T-helper 1 cell treated with Interleukin-12 subunit alpha and Interleukin-12 subunit beta and Interleukin-4 antibody, amounts not matched to agents 30 ng/mL and 1 ng/mL, for 36 hours (primary cell): ENCODE data around the gene EIF4E1B. TPM values are rescaled to one million over a fixed set of nuclear protein-coding genes. Genes with fewer than 3 reads are reported as not detected.
"Not testable (repeated sequence)": the region's sequence is repeated elsewhere in the genome, so short reads cannot be mapped to it uniquely, and the experiment has no call there.

ENCODE experiments used
- intact Hi-C: fragments of 100-400 bp; cut with micrococcal nuclease; formaldehyde crosslinking; loops from one replicate; pipeline ENCODE4 v1.15.1; 2024
- total RNA-seq: library from RNA; stranded (reverse); gene quantifications from 2 replicates; pipeline ENCODE4 v1.2.3, GENCODE V29; 2022

The EIF4E1B gene, protein sequence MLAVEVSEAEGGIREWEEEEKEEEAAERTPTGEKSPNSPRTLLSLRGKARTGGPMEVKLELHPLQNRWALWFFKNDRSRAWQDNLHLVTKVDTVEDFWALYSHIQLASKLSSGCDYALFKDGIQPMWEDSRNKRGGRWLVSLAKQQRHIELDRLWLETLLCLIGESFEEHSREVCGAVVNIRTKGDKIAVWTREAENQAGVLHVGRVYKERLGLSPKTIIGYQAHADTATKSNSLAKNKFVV
- total RNA-seq, result not detected in 2 replicates

DNA sequence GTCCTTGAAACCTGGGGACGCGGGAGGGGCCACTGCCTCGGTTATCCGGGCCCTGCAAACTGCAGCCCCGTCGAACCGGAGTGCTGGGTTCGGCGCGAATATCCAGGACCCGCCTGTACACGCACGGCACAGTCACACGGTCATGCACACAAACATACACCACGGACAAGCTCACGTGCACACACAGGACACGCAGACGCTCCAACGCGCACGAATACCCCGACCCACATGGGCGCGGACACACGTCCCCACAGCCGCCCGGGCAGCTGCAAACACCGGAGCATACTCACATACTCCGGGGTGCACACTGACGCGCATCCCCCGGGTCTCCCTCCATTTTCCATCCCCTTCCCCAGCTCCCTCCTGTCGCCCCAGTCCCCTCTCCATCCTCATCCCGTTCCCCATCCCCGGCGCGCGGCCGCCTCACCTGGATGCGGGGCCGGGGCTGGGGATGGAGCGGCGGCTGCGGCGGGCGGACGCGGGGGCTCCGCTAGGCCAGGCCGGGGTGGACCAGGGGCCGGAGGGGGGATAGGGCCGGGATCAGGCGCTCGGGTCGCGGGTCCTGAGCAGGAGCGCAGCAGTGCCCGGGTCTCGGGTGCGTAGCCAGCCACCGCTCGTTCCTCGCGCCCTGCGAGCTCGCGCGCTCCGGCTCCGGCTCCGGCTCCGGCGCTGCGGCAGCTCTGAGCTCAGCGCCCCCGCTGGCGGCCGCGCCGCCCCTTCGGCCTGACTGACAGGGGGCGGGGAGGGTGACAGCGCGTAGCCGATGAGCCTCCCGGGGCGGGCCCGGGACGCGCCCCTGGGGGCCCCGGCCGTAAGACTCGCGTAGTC lies at the start of gene EIF4E1B, which contains the start of gene SNCB:
TSS of gene EIF4E1B (plus strand) at position 823 of the 828 bp plus-strand sequence. CDS start 12,113 bp downstream, outside the sequence.
TSS of gene SNCB (minus strand) at position 682 of the 828 bp plus-strand sequence. CDS start 880 bp downstream, outside the sequence.
- intact Hi-C loops, result loop anchor here (1.0 to 2.0 kb wide), 2 partner anchors 11 to 17 kb away; partner anchors contain the start of gene TSPAN17

DNA sequence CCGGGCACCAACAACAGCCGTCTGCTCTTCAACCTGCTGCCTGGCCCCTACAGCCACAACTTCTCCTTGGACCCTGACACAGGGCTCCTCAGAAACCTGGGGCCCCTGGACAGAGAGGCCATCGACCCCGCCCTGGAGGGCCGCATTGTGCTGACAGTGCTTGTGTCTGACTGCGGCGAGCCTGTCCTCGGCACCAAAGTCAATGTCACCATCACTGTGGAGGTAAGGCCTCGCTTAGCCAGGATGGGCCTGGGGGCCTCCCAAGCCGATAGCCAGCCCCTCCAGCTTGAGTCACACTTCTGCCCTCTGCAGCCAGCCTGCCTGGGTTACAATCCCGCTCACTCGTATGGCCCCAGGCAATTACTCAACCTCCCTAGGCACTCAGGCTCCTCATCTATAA lies 49.1 kb upstream of the EIF4E1B start:
- intact Hi-C loops, result no loop called here

DNA sequence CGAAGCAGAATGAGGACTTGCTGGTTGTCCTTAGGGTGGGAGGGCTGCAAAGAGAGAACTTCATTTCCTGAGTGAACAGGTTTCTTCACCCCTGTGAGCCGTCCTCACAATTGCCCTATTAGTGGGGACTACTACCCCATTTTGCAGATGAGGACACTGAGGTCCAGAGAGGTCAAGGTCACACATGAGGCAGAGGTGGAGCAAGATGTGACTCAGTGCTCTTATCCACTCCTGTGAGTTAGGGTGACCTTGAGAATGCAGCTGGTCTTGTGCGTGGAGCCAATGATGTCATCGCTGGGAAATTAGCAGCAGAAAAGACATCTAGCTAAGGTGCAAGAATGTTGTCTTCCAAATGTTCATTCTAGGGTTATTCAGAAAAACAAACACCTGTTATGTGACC lies 47.4 kb upstream of the EIF4E1B start:
- intact Hi-C loops, result no loop called here

DNA sequence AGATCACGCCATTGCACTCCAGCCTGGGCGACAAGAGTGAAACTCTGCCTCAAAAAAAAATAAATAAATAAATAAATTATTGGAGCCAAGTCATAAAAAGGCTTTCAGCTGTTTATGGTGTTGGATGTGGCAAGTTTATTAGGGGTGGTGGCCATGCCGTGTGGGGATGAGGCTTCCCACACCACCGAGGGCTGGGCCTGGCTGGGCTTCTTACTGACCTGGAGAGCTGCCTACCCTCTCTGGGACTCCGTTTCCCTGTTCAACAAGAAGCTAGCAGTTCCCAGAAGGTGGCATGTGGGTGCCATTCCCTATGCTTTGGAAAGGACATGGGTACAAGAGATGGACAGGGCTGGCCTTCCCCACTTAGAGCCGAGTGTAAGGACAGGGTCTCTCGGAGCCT lies 43.1 kb upstream of the EIF4E1B start:
- intact Hi-C loops, result no loop called here

DNA sequence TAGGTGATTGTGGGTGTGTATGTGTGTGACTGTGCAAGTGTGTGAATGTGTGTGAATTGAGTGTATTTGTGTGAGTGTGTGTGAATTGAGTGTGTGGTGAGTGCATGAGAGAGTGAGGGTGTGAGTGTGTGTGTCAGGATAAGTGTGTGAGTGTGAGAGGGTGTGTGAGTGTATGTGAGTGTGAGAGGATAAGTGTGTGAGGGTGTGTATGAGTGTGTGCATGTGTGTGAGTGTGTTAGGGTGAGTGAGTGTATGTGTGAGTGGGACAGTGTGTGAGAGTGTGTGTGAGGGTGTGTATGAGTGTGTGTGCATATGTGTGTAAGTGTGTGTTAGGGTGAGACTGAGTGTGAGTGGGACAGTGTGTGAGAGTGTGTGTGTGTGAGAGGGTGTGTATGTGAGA lies 42.2 kb upstream of the EIF4E1B start:
- intact Hi-C loops, result no loop called here

DNA sequence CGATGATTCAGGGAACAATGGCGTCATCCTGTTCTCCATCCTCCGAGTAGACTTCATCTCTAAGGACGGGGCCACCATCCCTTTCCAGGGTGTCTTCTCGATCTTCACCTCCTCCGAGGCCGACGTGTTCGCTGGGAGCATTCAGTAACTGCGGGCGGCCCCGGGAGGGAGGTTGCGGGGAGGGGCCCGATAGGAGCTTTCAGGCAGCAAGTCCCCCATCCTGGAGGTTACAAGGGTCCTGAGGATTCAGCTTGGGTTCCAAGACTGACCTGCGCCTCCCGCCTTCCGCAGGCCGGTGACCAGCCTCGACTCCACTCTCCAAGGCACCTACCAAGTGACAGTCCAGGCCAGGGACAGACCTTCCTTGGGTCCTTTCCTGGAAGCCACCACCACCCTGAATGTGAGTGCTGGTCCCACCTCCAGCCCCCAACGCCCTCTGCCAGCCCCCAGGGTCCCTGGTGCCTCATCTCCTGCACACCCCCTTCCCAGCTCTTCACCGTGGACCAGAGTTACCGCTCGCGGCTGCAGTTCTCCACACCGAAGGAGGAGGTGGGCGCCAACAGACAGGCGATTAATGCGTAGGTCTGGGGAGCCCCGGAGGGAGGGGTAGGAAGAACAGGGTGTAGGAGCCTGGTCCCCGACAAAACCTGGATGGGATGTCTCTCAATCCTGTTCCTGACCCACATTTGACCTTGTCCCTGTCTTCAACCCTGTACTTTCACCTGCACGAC lies 41.3 kb upstream of the EIF4E1B start:
- intact Hi-C loops, result no loop called here

DNA sequence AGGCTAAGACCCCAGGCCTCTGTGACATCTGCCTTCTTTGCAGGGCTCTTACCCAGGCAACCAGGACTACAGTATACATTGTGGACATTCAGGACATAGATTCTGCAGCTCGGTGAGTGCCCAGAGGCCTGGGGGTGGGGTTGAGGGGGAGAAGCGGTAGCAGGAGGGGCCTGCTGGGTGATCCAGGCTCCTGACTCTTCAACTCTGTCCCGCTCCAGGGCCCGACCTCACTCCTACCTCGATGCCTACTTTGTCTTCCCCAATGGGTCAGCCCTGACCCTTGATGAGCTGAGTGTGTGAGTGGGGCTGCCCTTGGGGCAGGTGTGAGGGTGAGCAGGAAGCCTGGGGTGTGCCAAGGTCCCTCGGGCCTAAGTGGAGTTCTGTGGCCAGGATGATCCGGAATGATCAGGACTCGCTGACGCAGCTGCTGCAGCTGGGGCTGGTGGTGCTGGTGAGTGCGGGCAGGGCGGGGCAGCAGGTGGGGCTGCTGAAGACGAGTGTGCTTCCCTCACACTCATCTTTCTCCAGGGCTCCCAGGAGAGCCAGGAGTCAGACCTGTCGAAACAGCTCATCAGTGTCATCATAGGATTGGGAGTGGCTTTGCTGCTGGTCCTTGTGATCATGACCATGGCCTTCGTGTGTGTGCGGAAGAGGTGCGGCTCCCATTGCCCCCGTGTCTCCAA lies 40.3 kb upstream of the EIF4E1B start:
- intact Hi-C loops, result no loop called here

DNA sequence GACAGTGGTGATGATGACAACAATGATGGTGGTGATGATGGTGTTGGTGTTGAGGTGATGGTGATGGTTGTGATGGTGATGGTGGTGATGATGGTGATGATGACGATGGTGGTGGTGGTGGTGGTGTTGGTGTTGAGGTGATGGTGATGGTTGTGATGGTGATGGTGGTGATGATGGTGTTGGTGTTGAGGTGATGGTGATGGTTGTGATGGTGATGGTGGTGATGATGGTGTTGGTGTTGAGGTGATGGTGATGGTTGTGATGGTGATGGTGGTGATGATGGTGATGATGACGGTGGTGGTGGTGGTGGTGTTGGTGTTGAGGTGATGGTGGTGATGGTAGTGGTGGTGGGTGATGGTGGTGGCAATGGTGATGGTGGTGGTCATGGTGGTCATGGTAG lies 38.8 kb upstream of the EIF4E1B start:
- intact Hi-C loops, result not testable (repeated sequence)

DNA sequence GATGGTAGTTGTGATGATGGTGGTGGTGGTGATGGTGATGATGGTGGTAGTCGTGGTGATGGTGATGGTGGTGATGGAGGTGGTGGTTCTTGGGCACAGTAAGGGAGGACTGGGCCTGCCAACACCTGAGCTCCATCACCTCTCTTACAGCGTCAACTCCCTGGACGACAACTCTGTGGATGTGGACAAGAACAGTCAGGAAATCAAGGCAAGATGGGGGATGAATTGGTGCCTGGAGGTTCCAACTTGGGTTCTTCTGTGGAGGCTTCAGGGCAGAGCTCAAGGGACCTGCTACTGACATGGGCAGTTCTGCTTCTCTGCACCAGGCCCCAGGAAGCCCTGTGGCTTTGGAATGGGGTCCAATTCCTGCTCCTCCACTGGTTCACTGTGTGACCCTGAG lies 37.9 kb upstream of the EIF4E1B start:
- intact Hi-C loops, result no loop called here

DNA sequence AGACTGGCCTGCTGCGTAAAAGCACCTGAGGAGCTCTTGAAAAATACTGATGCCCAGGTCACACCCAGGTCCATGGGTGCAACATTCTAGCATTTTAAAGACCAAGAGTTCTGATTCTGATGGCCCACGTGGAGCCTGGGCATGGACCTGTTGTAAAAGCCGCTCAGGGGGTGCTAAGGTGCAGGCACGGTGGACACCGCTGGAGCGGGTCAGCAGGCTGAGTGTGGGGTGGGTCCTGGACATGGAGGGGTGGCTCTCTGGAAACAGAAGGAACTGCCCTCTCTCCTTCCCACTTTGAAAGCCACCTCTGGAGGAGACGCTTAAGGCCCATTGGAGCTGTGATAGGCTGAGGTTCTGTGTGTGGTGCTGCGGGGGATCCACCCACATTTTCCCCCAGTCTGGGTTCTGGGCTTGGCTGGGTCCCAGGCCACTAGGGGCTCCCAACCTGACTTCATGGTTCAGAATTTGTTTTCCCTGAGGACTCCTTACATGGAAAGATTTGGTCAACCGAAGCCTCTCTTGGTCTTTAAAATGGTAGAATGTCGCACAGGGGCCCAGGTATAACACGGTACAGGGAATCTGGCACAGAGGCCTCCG lies 37.1 kb upstream of the EIF4E1B start:
- intact Hi-C loops, result no loop called here

DNA sequence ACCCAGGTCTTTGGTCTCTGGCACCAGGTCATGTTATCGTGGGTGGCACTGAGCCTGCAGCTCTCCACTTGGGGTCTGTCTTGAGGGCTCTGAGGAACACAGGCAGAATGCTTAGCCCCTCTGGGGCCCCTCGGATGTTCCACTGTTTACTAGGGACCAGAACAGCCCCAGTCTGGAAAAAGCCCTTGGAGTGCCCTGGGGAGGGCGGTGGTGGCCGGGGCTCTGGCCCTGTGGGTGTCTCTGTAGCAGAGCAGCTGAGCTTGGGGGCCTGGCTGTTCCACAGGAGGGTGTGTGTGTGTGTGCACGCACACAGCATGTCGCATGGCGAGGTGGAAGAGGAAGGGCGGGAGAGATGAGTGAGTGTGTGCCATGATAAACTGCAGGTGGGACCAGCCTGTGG lies 35.9 kb upstream of the EIF4E1B start:
- intact Hi-C loops, result no loop called here

DNA sequence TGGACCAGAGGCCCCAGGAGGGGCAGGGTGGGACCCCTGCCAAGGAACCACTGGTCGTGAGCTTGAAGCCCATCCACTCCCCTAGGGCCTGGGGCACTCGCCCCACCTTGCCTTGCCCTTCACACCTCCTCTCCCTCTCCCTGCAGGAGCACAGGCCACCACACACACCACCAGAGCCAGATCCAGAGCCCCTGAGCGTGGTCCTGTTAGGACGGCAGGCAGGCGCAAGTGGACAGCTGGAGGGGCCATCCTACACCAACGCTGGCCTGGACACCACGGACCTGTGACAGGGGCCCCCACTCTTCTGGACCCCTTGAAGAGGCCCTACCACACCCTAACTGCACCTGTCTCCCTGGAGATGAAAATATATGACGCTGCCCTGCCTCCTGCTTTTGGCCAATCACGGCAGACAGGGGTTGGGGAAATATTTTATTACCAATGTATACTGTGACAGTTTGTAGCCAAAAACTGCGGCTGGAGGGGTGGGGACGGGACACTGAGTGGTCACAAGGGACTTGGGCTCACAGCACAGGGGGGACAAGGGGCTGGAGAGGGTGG lies 35.0 kb upstream of the EIF4E1B start:
- intact Hi-C loops, result no loop called here

DNA sequence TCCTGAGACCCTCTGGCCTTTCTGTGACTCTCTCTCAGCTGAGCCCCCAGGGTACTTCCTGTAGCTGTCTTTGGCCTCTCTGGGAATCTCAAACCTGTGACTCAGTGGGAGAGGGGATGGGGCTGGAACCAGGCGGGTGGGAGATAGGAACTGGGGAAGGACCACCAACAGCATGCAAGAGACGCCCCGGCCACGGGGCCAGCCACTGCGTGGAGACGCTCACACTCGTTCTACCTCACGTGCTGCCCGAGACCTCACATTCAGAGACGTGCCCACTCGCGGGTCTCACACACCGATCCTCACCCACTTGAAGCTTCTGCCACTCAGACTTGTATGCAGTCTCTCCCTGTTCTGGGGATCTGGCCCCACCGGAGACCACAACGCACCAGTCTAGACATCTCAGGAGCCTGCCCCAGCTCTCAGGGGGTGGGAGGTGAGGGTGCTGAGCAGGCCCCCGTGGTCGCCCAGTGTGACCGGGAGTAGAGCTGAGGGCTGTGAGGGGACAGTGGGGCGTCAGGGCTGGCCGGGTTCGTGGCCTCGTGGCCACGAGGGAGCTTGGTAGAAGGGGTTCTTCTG lies 34.3 kb upstream of the EIF4E1B start:
- intact Hi-C loops, result loop anchor here (2.0 kb wide), 1 partner anchor 15 kb away; the partner anchor contains the start of gene GPRIN1

DNA sequence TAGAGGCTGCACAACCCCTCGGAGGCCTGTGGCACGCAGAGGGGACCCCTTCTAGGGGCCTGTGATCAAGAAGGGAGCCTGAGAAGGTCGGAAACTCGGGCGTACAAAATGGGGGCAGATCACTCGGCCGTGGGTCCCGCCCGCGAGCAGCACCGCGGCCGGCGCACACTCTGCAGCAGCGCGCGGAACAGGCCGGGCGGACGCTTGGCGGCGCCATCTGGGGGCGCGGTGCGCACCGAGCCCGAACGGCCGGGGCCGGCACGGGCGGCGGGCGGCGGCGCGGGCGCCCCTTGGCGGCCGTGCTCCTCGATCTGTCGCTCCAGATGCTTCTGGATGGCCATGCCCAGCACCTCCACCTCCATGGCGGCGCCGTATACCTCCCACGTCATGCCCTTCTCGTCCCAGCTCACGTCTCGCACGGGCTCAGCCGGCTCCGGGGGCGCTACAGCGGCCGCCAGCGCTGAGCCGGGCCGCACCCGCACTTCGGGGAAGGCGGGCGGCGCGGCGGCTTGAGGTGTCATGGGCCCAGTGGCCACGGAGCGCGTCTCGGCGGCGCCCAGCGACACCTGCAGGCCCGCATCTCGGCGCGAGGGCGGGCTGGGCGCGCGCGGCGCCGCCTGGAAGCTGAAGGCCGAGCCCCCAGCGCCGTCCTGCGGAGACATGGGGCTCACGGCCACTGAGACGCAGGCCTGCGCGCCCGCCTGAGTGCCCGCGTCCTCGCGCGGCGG lies 33.6 kb upstream of the EIF4E1B start:
- intact Hi-C loops, result loop anchor here (1.0 to 2.0 kb wide), 7 partner anchors 14 to 236 kb away; partner anchors contain the start of genes CLTB, FAF2, GPRIN1 and KIAA1191

DNA sequence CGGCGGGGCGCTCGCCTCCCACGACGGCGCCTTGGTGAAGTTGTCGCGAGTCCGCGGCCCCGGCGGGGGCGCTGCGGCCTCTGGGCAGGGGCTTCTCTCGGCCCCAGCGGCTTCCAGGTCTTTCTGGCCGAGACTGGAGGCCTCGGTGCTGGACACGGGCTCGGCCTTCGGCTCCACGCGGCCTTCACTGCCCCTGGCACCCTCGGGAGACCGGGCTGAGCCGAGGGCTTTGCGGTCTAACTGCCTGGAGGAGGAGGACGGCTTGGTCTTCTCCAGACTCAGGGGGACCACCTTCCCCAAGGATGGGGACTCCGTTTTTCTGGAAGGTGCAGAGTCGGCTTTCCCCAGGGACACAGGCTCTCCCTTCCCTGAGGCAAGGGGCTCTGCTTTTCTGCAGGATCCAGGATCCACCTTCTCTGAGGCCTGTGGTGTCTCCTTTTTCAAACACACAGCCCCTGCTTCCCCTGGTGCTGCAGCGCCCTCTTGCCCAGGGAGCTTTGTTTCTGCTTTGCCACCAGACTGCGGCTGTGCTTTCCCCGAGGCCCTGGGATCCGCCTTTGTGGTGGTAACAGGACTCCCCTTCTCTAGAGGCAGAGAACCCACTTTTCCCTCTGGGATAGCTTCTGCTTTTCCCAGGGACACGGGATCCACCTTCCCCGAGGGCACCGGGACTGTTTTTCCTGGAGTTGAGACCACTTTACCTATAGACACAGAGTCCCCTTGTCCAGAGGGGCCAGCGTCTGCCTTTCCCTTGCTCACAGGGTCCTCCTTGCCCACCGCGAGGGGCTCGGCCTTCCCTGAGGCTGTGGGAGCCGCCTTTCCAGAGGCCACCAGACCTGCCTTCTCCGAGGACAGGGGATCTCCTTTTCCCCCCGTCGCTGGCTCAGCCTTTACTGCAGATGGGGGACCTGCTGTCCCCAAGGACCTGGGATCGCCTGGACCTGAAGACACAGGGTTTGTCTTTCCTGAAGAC lies 32.8 kb upstream of the EIF4E1B start:
- intact Hi-C loops, result loop anchor here (1.0 to 2.0 kb wide), 7 partner anchors 13 to 236 kb away; partner anchors contain the start of genes CLTB, FAF2, GPRIN1 and KIAA1191

DNA sequence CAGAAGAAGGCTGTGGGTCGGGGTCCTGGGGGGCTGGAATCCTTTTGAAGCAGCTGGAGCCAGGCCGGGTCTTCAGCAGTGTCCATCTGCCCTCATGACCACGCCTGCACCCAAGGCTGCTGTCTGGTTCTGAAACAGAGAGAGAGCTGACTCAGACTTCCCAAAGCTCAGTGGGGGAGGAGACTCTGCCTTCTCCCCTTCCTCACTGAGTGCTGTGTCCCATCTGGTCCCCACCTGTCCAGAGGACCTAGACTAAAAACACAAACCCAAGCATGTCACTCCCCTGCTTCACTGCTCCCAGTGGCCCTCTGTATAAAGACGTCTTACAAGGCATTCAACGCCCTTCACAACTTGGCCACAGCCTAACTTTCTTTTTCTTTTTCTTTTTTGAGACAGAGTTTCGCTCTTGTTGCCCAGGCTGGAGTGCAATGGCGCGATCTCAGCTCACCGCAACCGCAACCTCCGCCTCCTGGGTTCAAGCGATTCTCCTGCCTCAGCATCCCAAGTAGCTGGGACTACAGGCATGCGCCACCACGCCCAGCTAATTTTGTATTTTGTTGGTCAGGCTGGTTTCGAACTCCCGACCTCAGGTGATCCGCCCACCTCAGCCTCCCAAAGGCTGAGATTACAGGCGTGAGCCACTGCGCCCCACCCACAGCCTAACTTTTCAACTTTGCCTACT lies 30.6 kb upstream of the EIF4E1B start:
- intact Hi-C loops, result not testable (repeated sequence)

DNA sequence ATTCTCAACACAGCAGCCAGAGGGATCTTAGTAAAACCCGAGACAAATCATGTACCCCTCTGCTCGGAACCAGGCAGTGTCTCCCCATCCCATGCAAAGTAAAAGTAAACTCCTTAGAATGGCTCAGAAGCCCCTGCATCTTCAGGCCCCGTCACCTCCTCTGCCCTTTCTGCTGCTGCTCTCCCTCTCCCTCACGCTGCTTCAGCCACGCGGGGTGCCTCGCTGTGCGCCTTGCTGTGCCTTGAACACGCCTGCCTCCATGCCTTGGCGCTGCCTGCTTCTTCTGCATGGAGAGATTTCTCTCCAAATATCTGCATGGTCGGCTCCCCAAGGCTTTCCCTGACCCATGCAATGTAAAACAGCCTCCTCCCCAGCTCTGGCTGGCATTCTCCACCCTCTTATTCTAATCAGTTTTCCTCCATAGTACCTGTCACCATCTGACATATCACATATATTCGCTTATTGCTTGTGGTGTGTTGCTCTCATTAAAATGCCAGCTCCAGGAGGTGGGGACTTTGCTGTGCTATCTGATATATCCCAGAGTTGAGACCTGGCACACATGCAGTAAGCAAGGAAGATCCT lies 28.5 kb upstream of the EIF4E1B start:
- intact Hi-C loops, result no loop called here
